ENCODE measurements around the gene ECSIT. TPM values are rescaled to one million over a fixed set of nuclear protein-coding genes. Genes with fewer than 3 reads are reported as not detected.

The ECSIT gene
- total RNA-seq, 1 donor from 2014 or later, result 42.1 TPM

- Mint-ChIP-seq H3K36me3 (no peaks in the 10 kb centered on the region), H3K27me3 (peaks cover 18% of the 10 kb centered on the region), H3K9me3 (no peaks in the 10 kb centered on the region), H3K4me3 (no peak overlapping the region), H3K4me1 (ENCODE audit: unreplicated experiment) (peaks cover 7% of the 10 kb centered on the region), H3K27ac (no peak overlapping the region)
- DNase-seq (ENCODE audit: extremely low spot score, unreplicated experiment), result no peak
- no peak for TF ChIP-seq CTCF (conservative IDR thresholded peaks at IDR 0.05)
These were observed 11.7 kb upstream of the ECSIT start for GRCh38 chr19:11540645-11541044.

GRCh38 chr19:11539495-11540365, 10.8 kb upstream of the ECSIT start:
- Mint-ChIP-seq H3K27me3 (peaks cover 15% of the 10 kb centered on the region), H3K36me3 (no peaks in the 10 kb centered on the region), H3K27ac (no peak overlapping the region), H3K4me3 (peak overlapping the region; percentile 77), H3K4me1 (ENCODE audit: unreplicated experiment) (peaks cover 10% of the 10 kb centered on the region), H3K9me3 (no peaks in the 10 kb centered on the region)
- TF ChIP-seq CTCF (conservative IDR thresholded peaks at IDR 0.05), result no peak
- DNase-seq (ENCODE audit: extremely low spot score, unreplicated experiment), result no peak

- Mint-ChIP-seq H3K4me1 (ENCODE audit: unreplicated experiment) (peaks cover 10% of the 10 kb centered on the region), H3K9me3 (no peaks in the 10 kb centered on the region), H3K36me3 (no peaks in the 10 kb centered on the region), H3K27me3 (peaks cover 15% of the 10 kb centered on the region), H3K27ac (no peak within 1 kb of the TSS), H3K4me3 (peak within 1 kb of the TSS; percentile 77)
- no peak for TF ChIP-seq CTCF (conservative IDR thresholded peaks at IDR 0.05)
- no peak for DNase-seq (ENCODE audit: extremely low spot score, unreplicated experiment)
These were observed 9.5 kb upstream of the ECSIT start, which contains the start of gene CNN1 for GRCh38 chr19:11538232-11539036. Gene CNN1 (plus strand): TSS chr19:11538851. CDS start chr19:11538928, 77 bp downstream.

- DNase-seq (ENCODE audit: extremely low spot score, unreplicated experiment), result peak; percentile 93
- peak; percentile 96 for TF ChIP-seq CTCF (conservative IDR thresholded peaks at IDR 0.05)
- Mint-ChIP-seq H3K9me3 (no peaks in the 10 kb centered on the region), H3K4me1 (ENCODE audit: unreplicated experiment) (peaks cover 10% of the 10 kb centered on the region), H3K27ac (peak overlapping the region; percentile 57), H3K27me3 (peaks cover 15% of the 10 kb centered on the region), H3K4me3 (peak overlapping the region; percentile 73), H3K36me3 (no peaks in the 10 kb centered on the region)
These were observed 7.1 kb upstream of the ECSIT start for GRCh38 chr19:11535792-11536595.

- Mint-ChIP-seq H3K9me3 (no peaks in the 10 kb centered on the region), H3K4me1 (ENCODE audit: unreplicated experiment) (peaks cover 10% of the 10 kb centered on the region), H3K27ac (no peak overlapping the region), H3K36me3 (no peaks in the 10 kb centered on the region), H3K27me3 (peaks cover 12% of the 10 kb centered on the region), H3K4me3 (peak overlapping the region; percentile 22)
- no peak for TF ChIP-seq CTCF (conservative IDR thresholded peaks at IDR 0.05)
- no peak for DNase-seq (ENCODE audit: extremely low spot score, unreplicated experiment)
These were observed 6.0 kb upstream of the ECSIT start for GRCh38 chr19:11534948-11535347.
